Fibroblast of lung (primary cell): ENCODE measurements around the gene PBX1. TPM values are rescaled to one million over a fixed set of nuclear protein-coding genes. Genes with fewer than 3 reads are reported as not detected.
A peak's percentile ranks its signal among the peaks of the same experiment; 100 is the strongest.

Source experiments
- DNase-seq, 2 donors: peaks; one replicate each; pipeline versions ENCODE4 v3.0.0 to v3.0.0-alpha.2; 2010; ENCODE audit warnings: low read depth in 2 of 2
- H2AFZ ChIP-seq: 2 replicates; pipeline ENCODE4 v1.5.1; 2012; ENCODE audit warnings: low read length, control low read depth, inconsistent platforms
- H3K27ac ChIP-seq: 2 replicates; pipeline ENCODE4 v1.5.1; 2011; ENCODE audit warnings: low read length, control low read depth; ENCODE audit not compliant: insufficient read depth
- H3K27me3 ChIP-seq: 2 replicates; pipeline ENCODE4 v1.5.1; 2011; ENCODE audit warnings: mild to moderate bottlenecking, low read length; ENCODE audit not compliant: control insufficient read depth, insufficient read depth
- H3K36me3 ChIP-seq: 2 replicates; pipeline ENCODE4 v1.5.1; 2011; ENCODE audit warnings: low read length; ENCODE audit not compliant: control insufficient read depth, insufficient read depth
- H3K4me1 ChIP-seq: 2 replicates; pipeline ENCODE4 v1.5.1; 2011; ENCODE audit warnings: low read length; ENCODE audit not compliant: control insufficient read depth, insufficient read depth; ENCODE audit errors: extremely low read depth
- H3K4me2 ChIP-seq: 2 replicates; pipeline ENCODE4 v1.5.1; 2011; ENCODE audit warnings: low read length, control low read depth; ENCODE audit not compliant: insufficient read depth; ENCODE audit errors: extremely low read depth
- H3K4me3 ChIP-seq, 4 experiments: fragments of 200-600 bp in 1 of 4; sonication (generic) in 1 of 4; replicated peaks in 1 of 4; 2 replicates each; pipeline ENCODE4 v1.5.1; 2011 to 2016; ENCODE audit warnings: low read length in 4 of 4, low read depth in 3 of 4, mild to moderate bottlenecking in 3 of 4, control low read depth in 2 of 4, inconsistent platforms in 1 of 4, mixed read lengths in 1 of 4; ENCODE audit not compliant: insufficient read depth in 1 of 4; ENCODE audit errors: control extremely low read depth in 1 of 4
- H3K79me2 ChIP-seq: 2 replicates; pipeline ENCODE4 v1.5.1; 2012; ENCODE audit warnings: mild to moderate bottlenecking, low read length, inconsistent platforms; ENCODE audit not compliant: control insufficient read depth, insufficient read depth
- H3K9ac ChIP-seq: 2 replicates; pipeline ENCODE4 v1.5.1; 2011; ENCODE audit warnings: mild to moderate bottlenecking, low read length, control low read depth; ENCODE audit not compliant: insufficient read depth
- H3K9me3 ChIP-seq: 2 replicates; pipeline ENCODE4 v1.5.1; 2012; ENCODE audit warnings: low read depth, low read length; ENCODE audit not compliant: control insufficient read depth, insufficient read depth
- H4K20me1 ChIP-seq: 2 replicates; pipeline ENCODE4 v1.5.1; 2011; ENCODE audit warnings: low read length; ENCODE audit not compliant: control insufficient read depth, insufficient read depth; ENCODE audit errors: extremely low read depth
- CTCF ChIP-seq, 2 donors: IDR thresholded peaks in 1 of 2; conservative IDR thresholded peaks in 1 of 2; 1 replicate in 1 of 2; 2 replicates in 1 of 2; pipeline ENCODE4 v1.5.1; 2011 to 2012; ENCODE audit warnings: low read length in 2 of 2, control low read depth in 1 of 2, inconsistent platforms in 1 of 2, low read depth in 1 of 2, mild to moderate bottlenecking in 1 of 2
- EZH2 ChIP-seq: IDR thresholded peaks from 2 replicates; pipeline ENCODE4 v1.5.1; 2012; ENCODE audit warnings: low read length, control low read depth, mild to moderate bottlenecking; ENCODE audit errors: missing control alignments
- polyA plus RNA-seq, 2 donors: library from polyadenylated mRNA; depleted of rRNA in 1 of 2; stranded (reverse) in 1 of 2; unstranded in 1 of 2; fragments of >200 nt; gene quantifications; 2 replicates each; pipeline ENCODE4 v1.2.1, GENCODE V29; 2011 to 2012; ENCODE audit warnings: missing spikeins in 1 of 2
- total RNA-seq: library from RNA; depleted of rRNA; stranded (reverse); fragments of >200 nt; gene quantifications from 2 replicates; pipeline ENCODE4 v1.2.1, GENCODE V29; 2014

Gene PBX1
- total and polyA plus RNA-seq, 2 donors (not counting 1 experiment from before 2014, with no cell fraction given), result 43.1 to 46.7 TPM

- no peak for DNase-seq
- Histone ChIP-seq H2AFZ (no peak overlapping the region), H4K20me1 (no peaks in the 10 kb centered on the region), H3K36me3 (no peaks in the 10 kb centered on the region), H3K79me2 (no peaks in the 10 kb centered on the region), H3K9me3 (no peaks in the 10 kb centered on the region), H3K4me3 (no peak overlapping the region), H3K4me2 (no peak overlapping the region), H3K9ac (no peak overlapping the region), H3K27ac (no peak overlapping the region), H3K4me1 (peaks cover 6% of the 10 kb centered on the region), H3K27me3 (no peaks in the 10 kb centered on the region)
- TF ChIP-seq CTCF (conservative IDR thresholded peaks at IDR 0.05 in 1 of 2, IDR thresholded peaks at IDR 0.05 in 1 of 2; ENCODE audit: low read depth in 1 of 2, low read length in 2 of 2) (peak; percentile 25 to 40), EZH2 (no peak)
Observed at GRCh38 chr1:164625004-164625617, 66.1 kb downstream of the PBX1 start.

GRCh38 chr1:164628772-164629171 is 69.8 kb downstream of the PBX1 start:
- DNase-seq, result no peak
- H3K9me3 ChIP-seq, result no peaks in the 10 kb centered on the region
- no peak overlapping the region for H3K4me2 ChIP-seq
- H3K36me3 ChIP-seq, result no peaks in the 10 kb centered on the region
- H3K27ac ChIP-seq, result no peak overlapping the region
- H3K4me3 ChIP-seq, result no peak overlapping the region
- no peak overlapping the region for H2AFZ ChIP-seq
- no peaks in the 10 kb centered on the region for H3K4me1 ChIP-seq
- no peak overlapping the region for H3K9ac ChIP-seq
- TF ChIP-seq CTCF (conservative IDR thresholded peaks at IDR 0.05 in 1 of 2, IDR thresholded peaks at IDR 0.05 in 1 of 2; ENCODE audit: low read depth in 1 of 2, low read length in 2 of 2) (no peak), EZH2 (no peak)
- H3K79me2 ChIP-seq, result no peaks in the 10 kb centered on the region
- no peaks in the 10 kb centered on the region for H3K27me3 ChIP-seq
- H4K20me1 ChIP-seq, result no peaks in the 10 kb centered on the region

- no peak for DNase-seq
- no peak overlapping the region for H3K9ac ChIP-seq
- H3K4me1 ChIP-seq, result no peaks in the 10 kb centered on the region
- H3K36me3 ChIP-seq, result no peaks in the 10 kb centered on the region
- no peak overlapping the region for H2AFZ ChIP-seq
- no peak overlapping the region for H3K4me2 ChIP-seq
- no peaks in the 10 kb centered on the region for H3K79me2 ChIP-seq
- H3K4me3 ChIP-seq, result no peak overlapping the region
- no peaks in the 10 kb centered on the region for H3K27me3 ChIP-seq
- TF ChIP-seq CTCF (conservative IDR thresholded peaks at IDR 0.05 in 1 of 2, IDR thresholded peaks at IDR 0.05 in 1 of 2; ENCODE audit: low read depth in 1 of 2, low read length in 2 of 2) (no peak), EZH2 (no peak)
- no peak overlapping the region for H3K27ac ChIP-seq
- H4K20me1 ChIP-seq, result no peaks in the 10 kb centered on the region
- no peaks in the 10 kb centered on the region for H3K9me3 ChIP-seq
Observed at GRCh38 chr1:164629971-164630370, 71.0 kb downstream of the PBX1 start.
